CD8-positive, alpha-beta memory T cell (primary cell): ENCODE measurements around the gene TBC1D2B. TPM values are rescaled to one million over a fixed set of nuclear protein-coding genes. Genes with fewer than 3 reads are reported as not detected.
A peak's percentile ranks its signal among the peaks of the same experiment; 100 is the strongest.
"Not testable (repeated sequence)": the region's sequence is repeated elsewhere in the genome, so short reads cannot be mapped to it uniquely, and the experiment has no call there.

Experiments
- CTCF ChIA-PET: fragments of 350-600 bp; sonication (Branson Sonifier 250); formaldehyde crosslinking; loops from one replicate; lab custom pipeline; 2021; ENCODE audit warnings: antibody characterized with exemption; lab: Charles Lee
- POLR2A ChIA-PET: fragments of 350-600 bp; sonication (Branson Sonifier 250); formaldehyde crosslinking; loops from one replicate; lab custom pipeline; 2021; ENCODE audit warnings: antibody characterized with exemption; lab: Charles Lee
- DNase-seq, 5 donors: peaks; one replicate each; pipeline versions ENCODE4 v3.0.0 to v3.0.0-alpha.2; 2020 to 2022; ENCODE audit warnings: mixed read lengths in 1 of 5
- H3K27ac ChIP-seq: one replicate; pipeline ENCODE4 v1.7.0; 2013; ENCODE audit warnings: low read depth, mild to moderate bottlenecking, low read length, moderate library complexity
- H3K27me3 ChIP-seq: 2 replicates; pipeline ENCODE4 v1.7.0; 2013; ENCODE audit warnings: low read length, mild to moderate bottlenecking; ENCODE audit not compliant: insufficient read depth, poor library complexity, severe bottlenecking
- H3K36me3 ChIP-seq: 2 replicates; pipeline ENCODE4 v1.7.0; 2013; ENCODE audit warnings: mild to moderate bottlenecking, low read length, moderate library complexity; ENCODE audit not compliant: insufficient read depth
- H3K4me1 ChIP-seq: 2 replicates; pipeline ENCODE4 v1.7.0; 2013; ENCODE audit warnings: mild to moderate bottlenecking, low read length, moderate library complexity; ENCODE audit not compliant: insufficient read depth
- H3K4me3 ChIP-seq: 2 replicates; pipeline ENCODE4 v1.7.0; 2013; ENCODE audit warnings: mild to moderate bottlenecking, low read length
- H3K9me3 ChIP-seq: 2 replicates; pipeline ENCODE4 v1.7.0; 2013; ENCODE audit warnings: mild to moderate bottlenecking, low read length
- H3K27ac Mint-ChIP-seq, 8 donors: one replicate each; pipeline ENCODE4 v1.8.0; 2020 to 2021; ENCODE audit warnings: mixed read lengths in 8 of 8, mild to moderate bottlenecking in 6 of 8, inconsistent platforms in 3 of 8, moderate library complexity in 3 of 8
- H3K27me3 Mint-ChIP-seq, 2 donors: one replicate each; pipeline ENCODE4 v1.8.0; 2020 to 2021; ENCODE audit warnings: mixed read lengths in 2 of 2, mild to moderate bottlenecking in 1 of 2, moderate library complexity in 1 of 2
- H3K36me3 Mint-ChIP-seq, 3 donors: one replicate each; pipeline ENCODE4 v1.8.0; 2020 to 2021; ENCODE audit warnings: mixed read lengths in 3 of 3, inconsistent platforms in 1 of 3, mild to moderate bottlenecking in 1 of 3
- H3K4me1 Mint-ChIP-seq, 3 donors: one replicate each; pipeline ENCODE4 v1.8.0; 2020 to 2021; ENCODE audit warnings: mixed read lengths in 3 of 3, inconsistent platforms in 1 of 3, mild to moderate bottlenecking in 1 of 3
- H3K4me3 Mint-ChIP-seq, 7 donors: one replicate each; pipeline ENCODE4 v1.8.0; 2020 to 2021; ENCODE audit warnings: mixed read lengths in 7 of 7, mild to moderate bottlenecking in 6 of 7, moderate library complexity in 4 of 7, inconsistent platforms in 2 of 7
- H3K9me3 Mint-ChIP-seq, 5 donors: one replicate each; pipeline ENCODE4 v1.8.0; 2020 to 2022; ENCODE audit warnings: mixed read lengths in 5 of 5, mild to moderate bottlenecking in 3 of 5, moderate library complexity in 2 of 5, inconsistent platforms in 1 of 5
- polyA plus RNA-seq: library from polyadenylated mRNA; unstranded; fragments of 300-500 nt; fragmentation: Illumina TruSeq; gene quantifications from one replicate; pipeline ENCODE4 v1.2.3, GENCODE V29; 2021
- total RNA-seq, 2 experiments: library from RNA; stranded (reverse); gene quantifications; one replicate each; pipeline ENCODE4 v1.2.3, GENCODE V29; 2021

Gene TBC1D2B
- total and polyA plus RNA-seq, 3 experiments from 2014 or later: 26.4 to 41.1 (median 40.1) TPM

DNA sequence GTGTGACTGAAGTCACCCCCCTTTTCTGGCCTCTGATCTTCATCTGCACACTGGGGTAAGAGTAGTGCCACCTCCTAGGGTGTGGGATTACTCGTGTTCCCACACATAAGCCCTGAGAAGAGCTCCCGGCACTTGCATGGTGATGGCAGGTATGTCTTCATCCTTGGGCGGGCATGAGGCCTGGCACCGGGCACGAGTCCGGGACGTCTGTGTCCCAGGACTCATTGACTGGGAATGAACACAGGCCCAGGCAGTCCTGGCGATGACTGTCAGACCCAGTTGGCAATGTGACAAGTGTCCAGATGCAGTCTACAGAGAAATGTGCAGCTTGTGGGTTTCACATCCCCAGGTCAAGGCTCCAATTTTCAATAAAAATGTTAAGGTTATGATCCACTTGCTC lies 78.9 kb downstream of the TBC1D2B start:
- peaks cover 24% of the 10 kb centered on the region for H3K36me3 ChIP-seq
- no peaks in the 10 kb centered on the region for H3K27me3 ChIP-seq
- H3K27ac ChIP-seq: no peak overlapping the region
- DNase-seq: no peak
- peaks cover 0 to 2% of the 10 kb centered on the region in 2 donors for H3K27me3 Mint-ChIP-seq
- ChIA-PET CTCF (interaction anchor here (1.5 to 4.9 kb wide), 2 partner anchors 81 to 110 kb away, joined by 5 to 32 read pairs; no protein-coding TSS in a partner anchor), POLR2A (no interaction called here)
- no peaks in the 10 kb centered on the region for H3K9me3 ChIP-seq
- no peaks in the 10 kb centered on the region for H3K9me3 Mint-ChIP-seq
- no peak overlapping the region for H3K4me3 ChIP-seq
- peaks cover 0 to 86% (median 10%) of the 10 kb centered on the region in 3 donors for H3K36me3 Mint-ChIP-seq
- peaks cover 0 to 12% (median 10%) of the 10 kb centered on the region in 3 donors for H3K4me1 Mint-ChIP-seq
- no peaks in the 10 kb centered on the region for H3K4me1 ChIP-seq
- H3K4me3 Mint-ChIP-seq: peak overlapping the region in 1 of 7 donors; percentile 7
- H3K27ac Mint-ChIP-seq: peak overlapping the region in 1 of 8 donors; percentile 60

DNA sequence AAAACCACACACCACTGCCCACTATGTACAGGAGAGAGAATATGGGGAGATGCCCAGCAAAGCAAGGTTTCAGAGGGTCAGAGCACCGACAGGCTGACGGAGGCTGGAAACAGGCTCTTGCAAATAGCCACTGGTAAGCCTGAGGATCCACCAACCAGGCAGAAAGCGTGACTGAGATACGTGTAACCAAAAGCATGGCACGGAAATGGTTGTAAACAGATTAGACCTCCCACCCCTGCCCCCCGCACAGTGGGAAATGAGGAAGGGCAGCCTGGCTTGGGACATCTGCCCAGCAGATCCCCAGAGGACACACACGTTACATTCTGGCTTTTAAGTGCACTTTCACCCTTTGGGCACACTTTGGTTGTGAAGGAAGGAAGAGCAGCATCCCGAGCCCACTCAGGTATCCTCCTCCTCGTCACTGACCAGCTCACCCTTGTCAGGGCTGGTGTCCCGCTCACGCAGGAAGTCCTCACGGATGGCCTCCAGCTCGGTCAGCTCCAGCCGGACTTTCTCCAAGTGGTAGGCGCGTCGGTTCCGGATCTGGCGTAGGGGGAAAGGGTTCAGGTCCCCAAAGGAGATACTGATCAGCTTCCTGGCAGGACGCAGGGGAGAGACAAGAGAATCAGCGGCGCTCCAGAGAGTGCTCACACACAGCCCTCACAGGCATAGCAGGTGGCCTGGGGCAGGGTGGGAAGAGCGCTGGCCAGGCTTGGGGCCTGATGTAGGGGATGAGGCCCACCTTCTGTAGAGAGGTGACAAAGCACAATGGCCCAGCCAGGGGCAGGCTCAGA lies 79.6 kb downstream of the TBC1D2B start:
- H3K27me3 Mint-ChIP-seq, POLR2A ChIA-PET, H3K27me3 ChIP-seq, H3K4me3 ChIP-seq, H3K27ac ChIP-seq, DNase-seq, H3K9me3 Mint-ChIP-seq, H3K9me3 ChIP-seq, H3K4me1 ChIP-seq, H3K4me3 Mint-ChIP-seq: not testable (repeated sequence)
- H3K4me1 Mint-ChIP-seq: peaks cover 0 to 15% (median 13%) of the 10 kb centered on the region in 3 donors
- H3K27ac Mint-ChIP-seq: peak overlapping the region in 1 of 8 donors; percentile 43
- H3K36me3 Mint-ChIP-seq: peaks cover 0 to 85% (median 7%) of the 10 kb centered on the region in 3 donors
- H3K36me3 ChIP-seq: peaks cover 21% of the 10 kb centered on the region
- CTCF ChIA-PET: interaction anchor here (4.9 kb wide), 1 partner anchor 110 kb away, joined by 32 read pairs; no protein-coding TSS in a partner anchor

GRCh38 chr15:77997221-77997620 lies 80.3 kb downstream of the TBC1D2B start:
- H3K36me3 ChIP-seq: peaks cover 14% of the 10 kb centered on the region
- H3K27me3 Mint-ChIP-seq, H3K27ac ChIP-seq, H3K4me1 ChIP-seq, H3K4me3 ChIP-seq, H3K4me3 Mint-ChIP-seq, H3K27me3 ChIP-seq, H3K9me3 ChIP-seq, H3K9me3 Mint-ChIP-seq, POLR2A ChIA-PET, DNase-seq: not testable (repeated sequence)
- peaks cover 0 to 15% (median 13%) of the 10 kb centered on the region in 3 donors for H3K4me1 Mint-ChIP-seq
- H3K27ac Mint-ChIP-seq: peak overlapping the region in 3 of 8 donors; percentile 26 to 47 (median 37)
- peaks cover 0 to 79% (median 6%) of the 10 kb centered on the region in 3 donors for H3K36me3 Mint-ChIP-seq
- CTCF ChIA-PET: interaction anchor here (4.9 kb wide), 1 partner anchor 111 kb away, joined by 32 read pairs; no protein-coding TSS in a partner anchor

DNA sequence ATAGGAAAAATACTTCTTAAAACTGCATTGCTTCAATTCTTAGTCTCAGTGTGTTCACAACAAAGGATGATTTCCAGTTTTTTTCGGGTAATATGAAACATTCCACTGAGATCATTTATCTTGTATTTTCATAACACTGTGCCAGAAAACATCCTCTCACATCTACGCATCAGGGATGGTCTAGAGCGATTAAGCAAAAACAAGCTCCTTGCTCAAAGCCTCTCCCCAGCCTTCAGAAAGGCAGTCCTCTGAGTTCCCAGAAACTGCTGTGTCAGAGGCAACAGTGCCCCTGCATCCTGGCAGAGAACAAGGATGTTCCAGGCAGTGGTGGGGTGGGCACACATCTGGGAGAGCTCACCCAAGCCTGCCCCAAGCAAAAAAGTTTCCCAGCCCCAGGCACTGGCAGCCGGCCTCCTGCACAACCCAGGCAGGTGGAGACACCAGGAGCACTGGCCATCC lies 80.8 kb downstream of the TBC1D2B start:
- H3K36me3 Mint-ChIP-seq: peaks cover 0 to 75% (median 6%) of the 10 kb centered on the region in 3 donors
- H3K27me3 ChIP-seq, H3K4me1 ChIP-seq, H3K9me3 ChIP-seq, H3K27me3 Mint-ChIP-seq, H3K4me3 ChIP-seq, H3K4me3 Mint-ChIP-seq, POLR2A ChIA-PET, H3K9me3 Mint-ChIP-seq, H3K27ac Mint-ChIP-seq, H3K27ac ChIP-seq: not testable (repeated sequence)
- peaks cover 14% of the 10 kb centered on the region for H3K36me3 ChIP-seq
- CTCF ChIA-PET: interaction anchor here (4.9 kb wide), 1 partner anchor 112 kb away, joined by 32 read pairs; no protein-coding TSS in a partner anchor
- peak in 1 of 5 donors; percentile 6 for DNase-seq
- H3K4me1 Mint-ChIP-seq: peaks cover 0 to 15% (median 13%) of the 10 kb centered on the region in 3 donors

GRCh38 chr15:77996226-77996625 lies 81.3 kb downstream of the TBC1D2B start:
- Mint-ChIP-seq H3K4me1 (peaks cover 0 to 19% (median 15%) of the 10 kb centered on the region in 3 donors), H3K36me3 (peaks cover 0 to 73% (median 6%) of the 10 kb centered on the region in 3 donors), H3K4me3 (peak overlapping the region in 1 of 7 donors; percentile 54)
- H3K4me1 ChIP-seq, H3K27me3 ChIP-seq, H3K9me3 ChIP-seq, H3K4me3 ChIP-seq, CTCF ChIA-PET, H3K27ac ChIP-seq, H3K27ac Mint-ChIP-seq, H3K27me3 Mint-ChIP-seq, H3K9me3 Mint-ChIP-seq, POLR2A ChIA-PET: not testable (repeated sequence)
- peak in 1 of 5 donors; percentile 2 for DNase-seq
- peaks cover 10% of the 10 kb centered on the region for H3K36me3 ChIP-seq

DNA sequence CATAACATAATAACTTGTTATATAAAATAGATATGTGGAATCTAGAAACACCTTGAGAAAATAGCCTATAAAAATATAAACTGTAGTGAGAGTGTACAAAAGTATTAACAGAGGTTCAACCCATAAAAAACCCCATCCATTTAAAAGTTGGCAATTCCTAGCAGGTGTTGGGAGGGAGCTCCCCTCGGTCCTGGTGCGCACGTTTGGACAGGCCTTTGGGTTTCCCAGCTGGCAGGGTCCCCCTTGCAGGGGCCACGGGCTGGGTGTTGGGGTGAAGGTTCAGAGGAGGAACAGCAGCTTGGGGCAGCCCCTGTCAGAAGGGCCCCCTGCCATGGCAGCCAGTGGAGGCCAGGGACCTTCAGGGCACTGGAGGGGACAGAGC lies 82.0 kb downstream of the TBC1D2B start:
- H3K36me3 ChIP-seq, H3K4me1 ChIP-seq, H3K27ac ChIP-seq, H3K27me3 Mint-ChIP-seq, H3K4me3 ChIP-seq, H3K9me3 Mint-ChIP-seq, POLR2A ChIA-PET, H3K27ac Mint-ChIP-seq, H3K27me3 ChIP-seq, CTCF ChIA-PET, DNase-seq, H3K4me3 Mint-ChIP-seq, H3K9me3 ChIP-seq: not testable (repeated sequence)
- Mint-ChIP-seq H3K36me3 (peaks cover 0 to 66% (median 5%) of the 10 kb centered on the region in 3 donors), H3K4me1 (peaks cover 5 to 19% (median 15%) of the 10 kb centered on the region in 3 donors)

- H3K9me3 Mint-ChIP-seq, H3K36me3 ChIP-seq, H3K9me3 ChIP-seq, DNase-seq, CTCF ChIA-PET, H3K4me3 ChIP-seq, H3K27me3 Mint-ChIP-seq, H3K27me3 ChIP-seq, H3K4me1 ChIP-seq, POLR2A ChIA-PET, H3K27ac ChIP-seq: not testable (repeated sequence)
- Mint-ChIP-seq H3K36me3 (peaks cover 0 to 61% (median 3%) of the 10 kb centered on the region in 3 donors), H3K27ac (peak overlapping the region in 2 of 8 donors; percentile 60 to 82), H3K4me3 (peak overlapping the region in 1 of 7 donors; percentile 69), H3K4me1 (peaks cover 8 to 20% (median 13%) of the 10 kb centered on the region in 3 donors)
Measured at GRCh38 chr15:77994893-77995536, 82.5 kb downstream of the TBC1D2B start.
